Stimulated activated CD4-positive, alpha-beta T cell treated with anti-CD3 and anti-CD28 coated beads, TNF-alpha, amount 100 ng/mL, for 48 hours (primary cell): ENCODE data around the gene ELK4.

ENCODE experiments used
- DNase-seq, 3 donors: peaks; one replicate each; pipeline ENCODE4 v3.0.0-alpha.2; 2020; ENCODE audit warnings: low read depth in 3 of 3

Gene ELK4

GRCh38 chr1:205563927-205564441 is 67.8 kb downstream of the ELK4 start:
- DNase-seq: no peak

DNA sequence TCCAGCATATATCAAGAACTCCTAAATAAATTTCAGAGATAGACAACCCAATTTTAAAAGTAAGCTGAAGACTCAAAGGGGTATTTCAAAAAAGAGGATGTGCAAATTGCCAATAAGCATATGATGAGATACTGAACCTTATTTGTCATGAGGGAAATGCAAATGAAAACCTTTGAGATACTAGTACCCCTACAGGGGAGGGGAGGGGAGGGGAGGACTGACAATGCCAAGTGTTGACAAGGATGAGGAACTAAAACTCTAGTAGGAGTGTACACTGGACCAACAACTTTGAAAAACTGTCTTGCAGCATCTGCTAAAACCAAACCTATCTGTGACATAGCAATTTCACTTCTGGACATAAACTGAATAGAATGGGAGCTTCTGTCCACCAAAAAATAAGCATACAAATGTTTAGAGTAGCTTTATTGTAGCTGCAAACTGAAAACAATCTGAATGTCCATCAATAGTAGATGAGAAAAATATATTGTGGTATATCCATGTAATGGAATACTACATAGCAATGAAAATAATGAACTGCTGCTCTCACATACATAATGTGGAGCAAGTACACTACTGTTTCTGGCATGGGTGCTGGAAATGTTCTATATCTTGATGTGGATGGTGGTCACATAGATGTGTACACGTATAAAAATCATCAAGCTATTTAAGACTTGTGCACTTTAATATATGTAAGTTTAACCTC is 70.2 kb downstream of the ELK4 start:
- DNase-seq: no peak
